ACC112 (cell line): ENCODE results near the gene CFAP91.

Experiments used
- H2AFZ ChIP-seq: fragments of 200-600 bp; sonication (generic); one replicate; pipeline ENCODE4 v1.6.0; 2017; ENCODE audit warnings: antibody characterized with exemption, low read length; ENCODE audit not compliant: unreplicated experiment
- H3K27ac ChIP-seq: fragments of 200-600 bp; sonication (generic); 2 replicates; pipeline ENCODE4 v1.5.1; 2014; ENCODE audit warnings: low read depth, mild to moderate bottlenecking, antibody characterized with exemption, low read length, moderate library complexity
- H3K27me3 ChIP-seq: fragments of 200-600 bp; sonication (generic); 2 replicates; pipeline ENCODE4 v1.6.1; 2014; ENCODE audit warnings: mild to moderate bottlenecking, antibody characterized with exemption, low read length, moderate library complexity, mixed read lengths; ENCODE audit not compliant: insufficient read depth
- H3K36me3 ChIP-seq: fragments of 200-600 bp; sonication (generic); 2 replicates; pipeline ENCODE4 v1.6.1; 2016; ENCODE audit warnings: mild to moderate bottlenecking, antibody characterized with exemption, low read length, moderate library complexity, mixed read lengths; ENCODE audit not compliant: insufficient read depth
- H3K4me1 ChIP-seq: fragments of 200-600 bp; sonication (generic); one replicate; pipeline ENCODE4 v1.6.1; 2016; ENCODE audit warnings: low read length, mixed read lengths; ENCODE audit not compliant: insufficient read depth, unreplicated experiment, control insufficient read depth
- H3K4me3 ChIP-seq: fragments of 200-600 bp; sonication (generic); 2 replicates; pipeline ENCODE4 v1.5.1; 2014; ENCODE audit warnings: mild to moderate bottlenecking, low read depth, low read length
- H3K79me2 ChIP-seq: fragments of 200-600 bp; sonication (generic); one replicate; pipeline ENCODE4 v1.6.0; 2016; ENCODE audit warnings: low read length; ENCODE audit not compliant: control insufficient read depth, unreplicated experiment, insufficient read depth

The CFAP91 gene

DNA sequence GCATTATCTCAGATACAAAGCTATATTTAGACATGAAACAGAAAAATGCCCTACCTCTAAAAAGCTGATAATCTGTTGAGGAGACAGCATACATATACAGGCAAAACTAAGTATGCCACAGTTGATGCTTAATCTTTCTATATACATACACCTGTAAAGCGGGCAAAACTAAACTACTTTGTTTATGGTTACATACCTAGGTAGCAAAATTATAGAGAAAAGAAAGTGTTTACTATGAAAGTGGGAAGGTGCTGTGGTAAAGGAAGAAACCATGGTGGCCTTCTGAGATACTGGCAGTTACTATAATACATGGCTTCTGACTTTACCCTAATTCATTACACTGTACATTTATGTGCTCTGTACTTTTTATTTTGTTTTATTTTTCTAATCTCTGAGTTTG, 43.1 kb downstream of the CFAP91 start:
- Histone ChIP-seq H2AFZ (no peak overlapping the region), H3K27me3 (peaks cover 14% of the 10 kb centered on the region; the same call in 1 of the 2 replicates), H3K4me1 (no peaks in the 10 kb centered on the region), H3K79me2 (no peaks in the 10 kb centered on the region), H3K36me3 (no peaks in the 10 kb centered on the region), H3K27ac (no peak overlapping the region), H3K4me3 (no peak overlapping the region)

GRCh38 chr3:119746423-119746822, 43.6 kb downstream of the CFAP91 start:
- Histone ChIP-seq H3K27ac (no peak overlapping the region), H3K27me3 (peaks cover 14% of the 10 kb centered on the region; the same call in 1 of the 2 replicates), H3K4me3 (no peak overlapping the region)

GRCh38 chr3:119747357-119747756, 44.5 kb downstream of the CFAP91 start:
- Histone ChIP-seq H3K4me1 (no peaks in the 10 kb centered on the region), H3K27ac (no peak overlapping the region), H3K79me2 (no peaks in the 10 kb centered on the region), H3K4me3 (no peak overlapping the region), H3K36me3 (no peaks in the 10 kb centered on the region), H3K27me3 (peaks cover 14% of the 10 kb centered on the region; the same call in 1 of the 2 replicates), H2AFZ (no peak overlapping the region)

More at GRCh38 chr3:119746423-119746822, 43.6 kb downstream of the CFAP91 start:
- no peaks in the 10 kb centered on the region for H3K4me1 ChIP-seq
- H3K36me3 ChIP-seq: no peaks in the 10 kb centered on the region
- no peaks in the 10 kb centered on the region for H3K79me2 ChIP-seq
- H2AFZ ChIP-seq: no peak overlapping the region

GRCh38 chr3:119748991-119749390, 46.2 kb downstream of the CFAP91 start:
- Histone ChIP-seq H3K4me3 (no peak overlapping the region), H3K27me3 (peaks cover 14% of the 10 kb centered on the region; the same call in 1 of the 2 replicates), H3K4me1 (no peaks in the 10 kb centered on the region), H2AFZ (no peak overlapping the region), H3K27ac (no peak overlapping the region), H3K36me3 (no peaks in the 10 kb centered on the region), H3K79me2 (no peaks in the 10 kb centered on the region)

DNA sequence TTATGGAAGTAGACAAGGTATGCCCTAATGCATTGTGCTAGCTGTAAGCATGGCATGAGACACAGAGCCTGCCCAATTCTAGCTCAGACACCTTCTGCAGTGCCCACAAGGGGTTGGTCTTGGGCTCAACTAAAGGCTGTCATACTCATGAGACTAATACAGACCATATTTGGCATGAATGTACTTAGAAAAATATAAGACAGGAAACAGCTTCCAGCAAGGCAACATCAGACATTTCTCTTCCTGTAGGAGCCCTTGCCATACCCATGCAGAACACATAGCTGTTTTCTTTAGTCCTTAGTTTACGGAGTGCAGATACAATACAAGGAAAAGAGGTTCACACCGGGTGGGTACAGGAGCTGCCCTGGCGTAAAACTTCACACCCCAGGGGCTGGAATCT, 48.6 kb downstream of the CFAP91 start:
- no peaks in the 10 kb centered on the region for H3K36me3 ChIP-seq
- H3K27me3 ChIP-seq: peaks cover 14% of the 10 kb centered on the region; the same call in 1 of the 2 replicates
- no peaks in the 10 kb centered on the region for H3K79me2 ChIP-seq
- no peak overlapping the region for H2AFZ ChIP-seq
- H3K4me3 ChIP-seq: no peak overlapping the region
- H3K4me1 ChIP-seq: no peaks in the 10 kb centered on the region
- H3K27ac ChIP-seq: no peak overlapping the region
